Inflammatory macrophage treated with lipopolysaccharide for 1 hour (primary cell): ENCODE measurements around the gene CILP2.

Experiments used
- DNase-seq, 2 donors: peaks; one replicate each; pipeline ENCODE4 v3.0.0-alpha.2; 2020 to 2022

The CILP2 gene

GRCh38 chr19:19571071-19571786 lies 33.2 kb downstream of the CILP2 start:
- DNase-seq: no peak

GRCh38 chr19:19575411-19575810 lies 37.3 kb downstream of the CILP2 start:
- no peak for DNase-seq

DNA sequence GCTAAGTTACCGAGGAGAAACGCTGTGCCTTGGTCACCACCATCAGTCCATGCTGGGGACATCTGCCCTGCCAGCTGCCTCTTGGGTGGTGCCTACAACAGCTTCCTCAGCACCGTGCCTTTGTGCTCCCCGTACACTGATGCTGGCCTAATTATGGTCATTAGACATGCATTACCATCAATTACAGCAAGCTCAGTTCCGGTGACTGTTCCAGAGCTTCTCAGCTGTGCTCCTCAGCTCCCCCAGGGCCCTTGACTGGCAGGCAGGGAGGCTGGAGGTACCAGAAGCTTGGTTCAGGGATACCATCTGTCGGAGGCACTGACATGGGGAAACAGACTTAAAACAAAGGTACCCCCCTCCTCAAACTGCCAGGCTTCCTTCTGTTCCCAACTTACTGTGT lies 40.2 kb downstream of the CILP2 start:
- DNase-seq: no peak

- no peak for DNase-seq
These were observed 41.7 kb downstream of the CILP2 start for GRCh38 chr19:19579533-19580361.

- no peak for DNase-seq
These were observed 42.4 kb downstream of the CILP2 start for GRCh38 chr19:19580418-19580817.

DNA sequence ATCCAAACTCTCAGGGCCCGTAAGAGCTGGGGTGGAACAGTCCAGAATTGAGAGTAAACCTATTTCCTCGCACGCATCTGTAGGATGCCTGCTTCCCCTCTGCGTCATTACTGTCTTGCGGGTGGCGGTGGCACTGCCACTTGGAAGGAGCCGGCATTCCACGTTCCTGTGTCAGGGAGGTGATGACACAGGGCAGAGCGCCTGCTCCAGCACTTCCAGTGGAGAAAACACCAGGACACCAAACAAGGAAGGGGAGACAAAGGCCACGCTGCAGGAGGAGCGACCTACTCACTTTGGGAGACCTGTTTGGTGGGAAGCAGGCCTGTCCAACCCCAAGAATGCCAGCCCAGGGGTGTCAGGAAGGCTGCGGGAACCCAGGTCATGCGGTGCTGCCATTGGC lies 43.3 kb downstream of the CILP2 start:
- no peak for DNase-seq

- DNase-seq: no peak
These were observed 44.4 kb downstream of the CILP2 start for GRCh38 chr19:19582471-19582870.

GRCh38 chr19:19584356-19584755 lies 46.3 kb downstream of the CILP2 start:
- DNase-seq: no peak

- DNase-seq: no peak
These were observed 49.7 kb downstream of the CILP2 start for GRCh38 chr19:19587771-19588170.

- no peak for DNase-seq
These were observed 50.5 kb downstream of the CILP2 start for GRCh38 chr19:19588546-19588945.

DNA sequence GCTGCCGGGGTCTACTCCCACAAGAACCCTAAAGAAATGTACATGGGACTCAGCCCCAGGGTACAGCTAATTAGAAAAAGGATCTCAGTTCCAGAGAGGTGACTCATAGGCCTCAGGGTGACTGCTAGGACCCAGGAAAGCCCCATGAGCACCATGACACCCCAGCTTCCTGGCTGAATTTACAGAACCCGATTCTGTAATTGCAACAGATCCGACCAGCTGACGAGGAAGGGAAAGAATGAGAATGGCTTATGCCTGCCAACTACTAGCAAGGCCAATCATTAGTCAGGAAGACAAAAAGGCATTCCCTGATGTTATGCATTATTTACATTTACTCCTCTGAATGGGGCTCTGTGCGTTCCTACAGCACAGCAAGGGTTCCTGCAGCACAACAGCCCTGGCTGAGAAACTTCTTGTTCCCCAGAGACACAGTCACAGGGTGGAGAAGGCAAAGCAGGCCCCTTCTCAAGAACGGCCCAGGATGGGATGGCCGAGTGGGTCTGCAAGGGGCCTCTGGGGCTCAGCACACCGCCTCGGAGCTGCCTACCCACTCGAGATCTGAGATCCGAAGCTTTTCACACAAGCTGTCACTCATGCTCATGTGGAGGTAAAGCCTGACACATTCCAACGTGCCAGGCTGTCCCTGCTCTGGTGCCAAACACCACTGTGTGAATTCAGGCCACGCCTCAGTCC lies 53.2 kb downstream of the CILP2 start:
- peak; percentile 94 to 99 for DNase-seq

- no peak for DNase-seq
These were observed 54.6 kb downstream of the CILP2 start for GRCh38 chr19:19592690-19593089.

DNA sequence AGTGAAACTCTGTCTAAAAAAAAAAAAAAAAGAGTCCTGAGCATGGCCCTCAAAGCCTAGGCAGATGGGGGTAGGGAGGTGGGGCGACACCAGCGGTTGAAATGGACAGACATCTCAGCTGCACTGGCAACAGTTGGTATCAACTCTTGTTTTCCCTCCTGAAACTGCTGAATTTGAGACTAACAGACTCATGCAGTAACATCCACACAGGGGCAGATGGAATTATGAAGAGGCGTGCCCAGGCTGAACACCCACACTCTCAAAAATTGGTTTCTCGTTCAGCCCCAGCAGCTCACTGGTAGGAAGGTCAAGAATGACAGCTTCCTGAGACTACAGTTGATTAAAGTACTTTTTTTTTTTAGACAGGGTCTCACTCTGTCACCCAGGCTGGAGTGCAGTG lies 56.3 kb downstream of the CILP2 start:
- DNase-seq: peak; percentile 28 to 69

- peak; percentile 57 to 77 for DNase-seq
These were observed 57.2 kb downstream of the CILP2 start for GRCh38 chr19:19595171-19595701.
